WTC11 (cell line): Measurements from ENCODE around the gene GGACT. TPM values are rescaled to one million over a fixed set of nuclear protein-coding genes. Genes with fewer than 3 reads are reported as not detected.
"Not testable (repeated sequence)": the region's sequence is repeated elsewhere in the genome, so short reads cannot be mapped to it uniquely, and the experiment has no call there.

Source experiments
- ATAC-seq: fragments of 200-7000 bp; cut with Tn5 transposase; 2 replicates; pipeline ENCODE4 v1.10.0; 2021; ENCODE audit warnings: mild to moderate bottlenecking, moderate library complexity
- CTCF ChIA-PET: fragments of 300-600 bp; sonication (Branson Sonifier 250); formaldehyde crosslinking; loops from one replicate; lab custom pipeline; 2021; ENCODE audit warnings: antibody characterized with exemption; lab: Charles Lee
- POLR2A ChIA-PET: fragments of 350-600 bp; sonication (Branson Sonifier 250); formaldehyde crosslinking; loops from one replicate; lab custom pipeline; 2021; ENCODE audit warnings: antibody characterized with exemption; lab: Charles Lee
- DNase-seq: peaks from one replicate; pipeline ENCODE4 v3.0.0; 2021; ENCODE audit warnings: low spot score
- H3K27ac Mint-ChIP-seq: 2 replicates; pipeline ENCODE4 v1.8.0; 2021; ENCODE audit warnings: mixed read lengths
- H3K27me3 Mint-ChIP-seq: 2 replicates; pipeline ENCODE4 v1.8.0; 2021; ENCODE audit warnings: low read depth, mild to moderate bottlenecking, moderate library complexity, mixed read lengths
- H3K36me3 Mint-ChIP-seq: 2 replicates; pipeline ENCODE4 v1.8.0; 2021; ENCODE audit warnings: mixed read lengths
- H3K4me1 Mint-ChIP-seq: 2 replicates; pipeline ENCODE4 v1.8.0; 2022; ENCODE audit warnings: mixed read lengths
- H3K4me3 Mint-ChIP-seq: 2 replicates; pipeline ENCODE4 v1.8.0; 2021; ENCODE audit warnings: mild to moderate bottlenecking, moderate library complexity, mixed read lengths
- H3K9me3 Mint-ChIP-seq: 2 replicates; pipeline ENCODE4 v1.8.0; 2021; ENCODE audit warnings: mixed read lengths
- CBFB ChIP-seq: sonication (generic); formaldehyde crosslinking; IDR thresholded peaks from 2 replicates; pipeline ENCODE4 v1.8.1; 2022; ENCODE audit warnings: mild to moderate bottlenecking, low read depth, missing genetic modification reagents
- GTF2I ChIP-seq: fragments of 250-450 bp; sonication (Bioruptor Pico); conservative IDR thresholded peaks from 2 replicates; pipeline ENCODE4 v1.4.0; 2021; ENCODE audit warnings: mild to moderate bottlenecking
- HMGA2 ChIP-seq: fragments of 250-450 bp; sonication (Bioruptor Pico); IDR thresholded peaks from 2 replicates; pipeline ENCODE4 v1.4.0; 2021; ENCODE audit warnings: mild to moderate bottlenecking, moderate library complexity
- NR2C2 ChIP-seq: sonication (generic); formaldehyde crosslinking; IDR thresholded peaks from 2 replicates; pipeline ENCODE4 v1.8.0; 2022; ENCODE audit warnings: mild to moderate bottlenecking, missing genetic modification reagents
- SOX15 ChIP-seq: fragments of 250-450 bp; sonication (Bioruptor Pico); IDR thresholded peaks from 2 replicates; pipeline ENCODE4 v1.9.0; 2021; ENCODE audit warnings: mild to moderate bottlenecking
- ZNF121 ChIP-seq: sonication (generic); formaldehyde crosslinking; IDR thresholded peaks from 2 replicates; pipeline ENCODE4 v1.8.0; 2023; ENCODE audit warnings: missing genetic modification reagents
- total RNA-seq: library from RNA; stranded (reverse); gene quantifications from 3 replicates; pipeline ENCODE4 v1.2.3, GENCODE V29; 2021
- TF ChIP-seq, protein P1 (sequence below): fragments of 200-600 bp; IDR thresholded peaks from 2 replicates; pipeline ENCODE4 v1.8.0; 2022; ENCODE audit warnings: antibody characterized with exemption
- TF ChIP-seq, protein P2 (sequence below): sonication (generic); formaldehyde crosslinking; IDR thresholded peaks from 2 replicates; pipeline ENCODE4 v1.8.0; 2023; ENCODE audit warnings: missing genetic modification reagents
- TF ChIP-seq, protein P3 (sequence below): fragments of 250-450 bp; sonication (Bioruptor Pico); IDR thresholded peaks from 2 replicates; pipeline ENCODE4 v1.9.0; 2021; ENCODE audit warnings: mild to moderate bottlenecking, borderline replicate concordance
- TF ChIP-seq, protein P4 (sequence below): fragments of 250-450 bp; sonication (Bioruptor Pico); IDR thresholded peaks from 2 replicates; pipeline ENCODE4 v1.9.0; 2021; ENCODE audit warnings: moderate library complexity, mild to moderate bottlenecking, inconsistent platforms, borderline replicate concordance
- TF ChIP-seq, protein P5 (sequence below): sonication (generic); formaldehyde crosslinking; IDR thresholded peaks from 2 replicates; pipeline ENCODE4 v1.8.1; 2023; ENCODE audit warnings: mild to moderate bottlenecking, moderate library complexity, missing genetic modification reagents
- TF ChIP-seq, protein P6 (sequence below): sonication (generic); formaldehyde crosslinking; IDR thresholded peaks from 2 replicates; pipeline ENCODE4 v1.8.0; 2022; ENCODE audit warnings: missing genetic modification reagents
- TF ChIP-seq, protein P7 (sequence below): sonication (generic); formaldehyde crosslinking; IDR thresholded peaks from 2 replicates; pipeline ENCODE4 v1.8.0; 2022; ENCODE audit warnings: mild to moderate bottlenecking, missing genetic modification reagents

Gene GGACT
- total RNA-seq, 1 experiment from 2014 or later: 2.4 TPM

DNA sequence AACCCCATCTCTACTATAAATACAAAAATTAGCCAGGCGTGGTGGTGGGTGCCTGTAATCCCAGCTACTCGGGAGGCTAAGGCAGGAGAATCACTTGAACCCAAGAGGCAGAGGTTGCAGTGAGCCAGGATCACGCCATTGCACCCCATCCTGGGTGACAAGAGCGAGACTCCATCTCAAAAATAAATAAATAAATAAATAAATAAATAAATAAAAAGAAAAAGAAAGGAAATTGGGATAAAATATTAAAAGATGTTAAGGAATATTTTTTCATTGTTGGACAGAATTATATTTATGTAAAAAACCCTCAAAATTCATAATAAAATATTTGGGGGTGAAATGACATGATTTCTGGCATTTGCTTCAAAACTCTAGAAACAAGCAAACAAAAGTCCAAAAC, 11.3 kb downstream of the GGACT start:
- DNase-seq, CTCF ChIA-PET, H3K4me1 Mint-ChIP-seq, POLR2A ChIA-PET, ATAC-seq, H3K27me3 Mint-ChIP-seq, H3K27ac Mint-ChIP-seq, H3K4me3 Mint-ChIP-seq: not testable (repeated sequence)
- 0 out of 2 replicates have a peak, but pooled peaks have one; percentile 20 for TF ChIP-seq HMGA2 (CRISPR knock-in tag)
- Mint-ChIP-seq H3K9me3 (peaks cover 24% of the 10 kb centered on the region), H3K36me3 (peaks cover 23% of the 10 kb centered on the region)

DNA sequence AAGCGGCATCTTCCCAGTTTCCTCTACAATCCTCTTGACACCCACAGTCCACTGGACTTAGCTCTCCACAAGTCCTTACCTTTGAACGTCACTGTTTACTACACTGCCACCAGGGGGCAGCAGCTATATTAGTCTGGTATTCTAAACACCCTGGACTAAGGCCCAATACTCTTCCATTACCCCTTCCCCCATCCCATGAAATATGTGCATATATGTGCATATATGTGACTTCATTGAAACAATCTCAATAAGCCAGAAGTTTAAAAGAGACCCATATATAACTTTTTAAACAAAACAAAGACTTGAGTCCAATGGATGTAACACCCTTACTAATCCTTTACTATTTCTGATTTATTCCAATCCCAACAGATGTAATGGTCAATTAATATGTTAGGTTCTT, 15.5 kb downstream of the GGACT start:
- POLR2A ChIA-PET: no interaction called here
- TF ChIP-seq, protein P1, sequence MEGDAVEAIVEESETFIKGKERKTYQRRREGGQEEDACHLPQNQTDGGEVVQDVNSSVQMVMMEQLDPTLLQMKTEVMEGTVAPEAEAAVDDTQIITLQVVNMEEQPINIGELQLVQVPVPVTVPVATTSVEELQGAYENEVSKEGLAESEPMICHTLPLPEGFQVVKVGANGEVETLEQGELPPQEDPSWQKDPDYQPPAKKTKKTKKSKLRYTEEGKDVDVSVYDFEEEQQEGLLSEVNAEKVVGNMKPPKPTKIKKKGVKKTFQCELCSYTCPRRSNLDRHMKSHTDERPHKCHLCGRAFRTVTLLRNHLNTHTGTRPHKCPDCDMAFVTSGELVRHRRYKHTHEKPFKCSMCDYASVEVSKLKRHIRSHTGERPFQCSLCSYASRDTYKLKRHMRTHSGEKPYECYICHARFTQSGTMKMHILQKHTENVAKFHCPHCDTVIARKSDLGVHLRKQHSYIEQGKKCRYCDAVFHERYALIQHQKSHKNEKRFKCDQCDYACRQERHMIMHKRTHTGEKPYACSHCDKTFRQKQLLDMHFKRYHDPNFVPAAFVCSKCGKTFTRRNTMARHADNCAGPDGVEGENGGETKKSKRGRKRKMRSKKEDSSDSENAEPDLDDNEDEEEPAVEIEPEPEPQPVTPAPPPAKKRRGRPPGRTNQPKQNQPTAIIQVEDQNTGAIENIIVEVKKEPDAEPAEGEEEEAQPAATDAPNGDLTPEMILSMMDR: peak; percentile 82
- no peak for TF ChIP-seq SOX15 (CRISPR knock-in tag)

DNA sequence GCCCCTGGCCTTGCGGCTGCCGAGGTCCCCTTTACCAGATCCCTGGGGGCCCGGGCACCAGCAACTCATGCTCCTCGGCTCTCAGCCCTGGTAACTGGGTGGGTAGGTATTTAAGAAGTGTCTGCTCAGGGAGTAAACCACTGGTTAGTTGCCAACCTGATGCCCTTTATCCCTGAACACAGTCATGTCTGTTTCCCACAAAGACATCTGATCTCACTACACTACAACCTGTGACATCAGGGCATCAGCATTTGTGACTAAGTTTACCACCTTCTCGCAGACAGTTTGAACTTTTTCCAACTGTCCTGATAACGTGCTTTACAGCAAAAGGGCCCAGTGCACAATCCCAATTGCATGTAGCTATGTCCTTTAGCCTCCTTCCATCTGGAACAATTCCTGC, 22.0 kb downstream of the GGACT start:
- Mint-ChIP-seq H3K27me3 (peaks cover 4% of the 10 kb centered on the region; the same call in 1 of the 2 replicates), H3K27ac (no peak overlapping the region), H3K9me3 (peaks cover 45% of the 10 kb centered on the region), H3K4me1 (peaks cover 3% of the 10 kb centered on the region; the same call in 1 of the 2 replicates), H3K4me3 (no peak overlapping the region), H3K36me3 (peaks cover 30% of the 10 kb centered on the region)
- POLR2A ChIA-PET: no interaction called here
- ATAC-seq (no peak), DNase-seq (no peak)
- CTCF ChIA-PET: no interaction called here
- TF ChIP-seq, protein P1: no peak
- no peak for TF ChIP-seq NR2C2
- TF ChIP-seq, protein P2, sequence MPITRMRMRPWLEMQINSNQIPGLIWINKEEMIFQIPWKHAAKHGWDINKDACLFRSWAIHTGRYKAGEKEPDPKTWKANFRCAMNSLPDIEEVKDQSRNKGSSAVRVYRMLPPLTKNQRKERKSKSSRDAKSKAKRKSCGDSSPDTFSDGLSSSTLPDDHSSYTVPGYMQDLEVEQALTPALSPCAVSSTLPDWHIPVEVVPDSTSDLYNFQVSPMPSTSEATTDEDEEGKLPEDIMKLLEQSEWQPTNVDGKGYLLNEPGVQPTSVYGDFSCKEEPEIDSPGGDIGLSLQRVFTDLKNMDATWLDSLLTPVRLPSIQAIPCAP: no peak
- TF ChIP-seq, protein P3, sequence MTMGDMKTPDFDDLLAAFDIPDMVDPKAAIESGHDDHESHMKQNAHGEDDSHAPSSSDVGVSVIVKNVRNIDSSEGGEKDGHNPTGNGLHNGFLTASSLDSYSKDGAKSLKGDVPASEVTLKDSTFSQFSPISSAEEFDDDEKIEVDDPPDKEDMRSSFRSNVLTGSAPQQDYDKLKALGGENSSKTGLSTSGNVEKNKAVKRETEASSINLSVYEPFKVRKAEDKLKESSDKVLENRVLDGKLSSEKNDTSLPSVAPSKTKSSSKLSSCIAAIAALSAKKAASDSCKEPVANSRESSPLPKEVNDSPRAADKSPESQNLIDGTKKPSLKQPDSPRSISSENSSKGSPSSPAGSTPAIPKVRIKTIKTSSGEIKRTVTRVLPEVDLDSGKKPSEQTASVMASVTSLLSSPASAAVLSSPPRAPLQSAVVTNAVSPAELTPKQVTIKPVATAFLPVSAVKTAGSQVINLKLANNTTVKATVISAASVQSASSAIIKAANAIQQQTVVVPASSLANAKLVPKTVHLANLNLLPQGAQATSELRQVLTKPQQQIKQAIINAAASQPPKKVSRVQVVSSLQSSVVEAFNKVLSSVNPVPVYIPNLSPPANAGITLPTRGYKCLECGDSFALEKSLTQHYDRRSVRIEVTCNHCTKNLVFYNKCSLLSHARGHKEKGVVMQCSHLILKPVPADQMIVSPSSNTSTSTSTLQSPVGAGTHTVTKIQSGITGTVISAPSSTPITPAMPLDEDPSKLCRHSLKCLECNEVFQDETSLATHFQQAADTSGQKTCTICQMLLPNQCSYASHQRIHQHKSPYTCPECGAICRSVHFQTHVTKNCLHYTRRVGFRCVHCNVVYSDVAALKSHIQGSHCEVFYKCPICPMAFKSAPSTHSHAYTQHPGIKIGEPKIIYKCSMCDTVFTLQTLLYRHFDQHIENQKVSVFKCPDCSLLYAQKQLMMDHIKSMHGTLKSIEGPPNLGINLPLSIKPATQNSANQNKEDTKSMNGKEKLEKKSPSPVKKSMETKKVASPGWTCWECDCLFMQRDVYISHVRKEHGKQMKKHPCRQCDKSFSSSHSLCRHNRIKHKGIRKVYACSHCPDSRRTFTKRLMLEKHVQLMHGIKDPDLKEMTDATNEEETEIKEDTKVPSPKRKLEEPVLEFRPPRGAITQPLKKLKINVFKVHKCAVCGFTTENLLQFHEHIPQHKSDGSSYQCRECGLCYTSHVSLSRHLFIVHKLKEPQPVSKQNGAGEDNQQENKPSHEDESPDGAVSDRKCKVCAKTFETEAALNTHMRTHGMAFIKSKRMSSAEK: no peak
- TF ChIP-seq, protein P4, sequence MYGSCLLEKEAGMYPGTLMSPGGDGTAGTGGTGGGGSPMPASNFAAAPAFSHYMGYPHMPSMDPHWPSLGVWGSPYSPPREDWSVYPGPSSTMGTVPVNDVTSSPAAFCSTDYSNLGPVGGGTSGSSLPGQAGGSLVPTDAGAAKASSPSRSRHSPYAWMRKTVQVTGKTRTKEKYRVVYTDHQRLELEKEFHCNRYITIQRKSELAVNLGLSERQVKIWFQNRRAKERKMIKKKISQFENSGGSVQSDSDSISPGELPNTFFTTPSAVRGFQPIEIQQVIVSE (CRISPR knock-in tag): no peak
- no peak for TF ChIP-seq GTF2I (CRISPR knock-in tag)
- TF ChIP-seq, protein P5, sequence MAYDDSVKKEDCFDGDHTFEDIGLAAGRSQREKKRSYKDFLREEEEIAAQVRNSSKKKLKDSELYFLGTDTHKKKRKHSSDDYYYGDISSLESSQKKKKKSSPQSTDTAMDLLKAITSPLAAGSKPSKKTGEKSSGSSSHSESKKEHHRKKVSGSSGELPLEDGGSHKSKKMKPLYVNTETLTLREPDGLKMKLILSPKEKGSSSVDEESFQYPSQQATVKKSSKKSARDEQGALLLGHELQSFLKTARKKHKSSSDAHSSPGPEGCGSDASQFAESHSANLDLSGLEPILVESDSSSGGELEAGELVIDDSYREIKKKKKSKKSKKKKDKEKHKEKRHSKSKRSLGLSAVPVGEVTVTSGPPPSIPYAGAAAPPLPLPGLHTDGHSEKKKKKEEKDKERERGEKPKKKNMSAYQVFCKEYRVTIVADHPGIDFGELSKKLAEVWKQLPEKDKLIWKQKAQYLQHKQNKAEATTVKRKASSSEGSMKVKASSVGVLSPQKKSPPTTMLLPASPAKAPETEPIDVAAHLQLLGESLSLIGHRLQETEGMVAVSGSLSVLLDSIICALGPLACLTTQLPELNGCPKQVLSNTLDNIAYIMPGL (CRISPR knock-in tag): no peak
- no peak for TF ChIP-seq CBFB (CRISPR knock-in tag)
- TF ChIP-seq, protein P6, sequence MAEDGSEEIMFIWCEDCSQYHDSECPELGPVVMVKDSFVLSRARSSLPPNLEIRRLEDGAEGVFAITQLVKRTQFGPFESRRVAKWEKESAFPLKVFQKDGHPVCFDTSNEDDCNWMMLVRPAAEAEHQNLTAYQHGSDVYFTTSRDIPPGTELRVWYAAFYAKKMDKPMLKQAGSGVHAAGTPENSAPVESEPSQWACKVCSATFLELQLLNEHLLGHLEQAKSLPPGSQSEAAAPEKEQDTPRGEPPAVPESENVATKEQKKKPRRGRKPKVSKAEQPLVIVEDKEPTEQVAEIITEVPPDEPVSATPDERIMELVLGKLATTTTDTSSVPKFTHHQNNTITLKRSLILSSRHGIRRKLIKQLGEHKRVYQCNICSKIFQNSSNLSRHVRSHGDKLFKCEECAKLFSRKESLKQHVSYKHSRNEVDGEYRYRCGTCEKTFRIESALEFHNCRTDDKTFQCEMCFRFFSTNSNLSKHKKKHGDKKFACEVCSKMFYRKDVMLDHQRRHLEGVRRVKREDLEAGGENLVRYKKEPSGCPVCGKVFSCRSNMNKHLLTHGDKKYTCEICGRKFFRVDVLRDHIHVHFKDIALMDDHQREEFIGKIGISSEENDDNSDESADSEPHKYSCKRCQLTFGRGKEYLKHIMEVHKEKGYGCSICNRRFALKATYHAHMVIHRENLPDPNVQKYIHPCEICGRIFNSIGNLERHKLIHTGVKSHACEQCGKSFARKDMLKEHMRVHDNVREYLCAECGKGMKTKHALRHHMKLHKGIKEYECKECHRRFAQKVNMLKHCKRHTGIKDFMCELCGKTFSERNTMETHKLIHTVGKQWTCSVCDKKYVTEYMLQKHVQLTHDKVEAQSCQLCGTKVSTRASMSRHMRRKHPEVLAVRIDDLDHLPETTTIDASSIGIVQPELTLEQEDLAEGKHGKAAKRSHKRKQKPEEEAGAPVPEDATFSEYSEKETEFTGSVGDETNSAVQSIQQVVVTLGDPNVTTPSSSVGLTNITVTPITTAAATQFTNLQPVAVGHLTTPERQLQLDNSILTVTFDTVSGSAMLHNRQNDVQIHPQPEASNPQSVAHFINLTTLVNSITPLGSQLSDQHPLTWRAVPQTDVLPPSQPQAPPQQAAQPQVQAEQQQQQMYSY: no peak
- TF ChIP-seq ZNF121 (CRISPR knock-in tag): no peak
- TF ChIP-seq, protein P7, sequence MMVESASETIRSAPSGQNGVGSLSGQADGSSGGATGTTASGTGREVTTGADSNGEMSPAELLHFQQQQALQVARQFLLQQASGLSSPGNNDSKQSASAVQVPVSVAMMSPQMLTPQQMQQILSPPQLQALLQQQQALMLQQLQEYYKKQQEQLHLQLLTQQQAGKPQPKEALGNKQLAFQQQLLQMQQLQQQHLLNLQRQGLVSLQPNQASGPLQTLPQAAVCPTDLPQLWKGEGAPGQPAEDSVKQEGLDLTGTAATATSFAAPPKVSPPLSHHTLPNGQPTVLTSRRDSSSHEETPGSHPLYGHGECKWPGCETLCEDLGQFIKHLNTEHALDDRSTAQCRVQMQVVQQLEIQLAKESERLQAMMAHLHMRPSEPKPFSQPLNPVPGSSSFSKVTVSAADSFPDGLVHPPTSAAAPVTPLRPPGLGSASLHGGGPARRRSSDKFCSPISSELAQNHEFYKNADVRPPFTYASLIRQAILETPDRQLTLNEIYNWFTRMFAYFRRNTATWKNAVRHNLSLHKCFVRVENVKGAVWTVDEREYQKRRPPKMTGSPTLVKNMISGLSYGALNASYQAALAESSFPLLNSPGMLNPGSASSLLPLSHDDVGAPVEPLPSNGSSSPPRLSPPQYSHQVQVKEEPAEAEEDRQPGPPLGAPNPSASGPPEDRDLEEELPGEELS (CRISPR knock-in tag): no peak

More for the DNA sequence above, 15.5 kb downstream of the GGACT start:
- Mint-ChIP-seq H3K9me3 (peaks cover 18% of the 10 kb centered on the region), H3K27me3 (no peaks in the 10 kb centered on the region), H3K4me1 (peaks cover 9% of the 10 kb centered on the region), H3K36me3 (peaks cover 13% of the 10 kb centered on the region), H3K4me3 (no peak overlapping the region), H3K27ac (no peak overlapping the region)
- DNase-seq: peak; percentile 82
- CTCF ChIA-PET: interaction anchor here (0.5 to 2.6 kb wide), 40 partner anchors 8 to 994 kb away, joined by 3 to 24 read pairs (median 4); partner anchors contain the start of genes CLYBL and GGACT
- peak; percentile 97 for ATAC-seq
